Adipocyte (in vitro differentiated cells): Measurements from ENCODE around the gene FIGNL2.
A peak's percentile ranks its signal among the peaks of the same experiment; 100 is the strongest.
"Not testable (repeated sequence)": the region's sequence is repeated elsewhere in the genome, so short reads cannot be mapped to it uniquely, and the experiment has no call there.

Experiments
- DNase-seq: peaks from one replicate; pipeline ENCODE4 v3.0.0-alpha.2; 2015; ENCODE audit warnings: low read depth
- H3K27me3 ChIP-seq: replicated peaks from 2 replicates; pipeline ENCODE4 v1.7.0; 2013; ENCODE audit warnings: mild to moderate bottlenecking, low read length, moderate library complexity; ENCODE audit not compliant: control insufficient read depth, insufficient read depth
- H3K36me3 ChIP-seq: 2 replicates; pipeline ENCODE4 v1.7.0; 2013; ENCODE audit warnings: low read length, mild to moderate bottlenecking, moderate library complexity; ENCODE audit not compliant: control insufficient read depth, insufficient read depth, severe bottlenecking
- H3K4me1 ChIP-seq: 2 replicates; pipeline ENCODE4 v1.7.0; 2013; ENCODE audit warnings: mild to moderate bottlenecking, low read length, moderate library complexity; ENCODE audit not compliant: control insufficient read depth, insufficient read depth
- H3K4me3 ChIP-seq: 2 replicates; pipeline ENCODE4 v1.7.0; 2013; ENCODE audit warnings: mild to moderate bottlenecking, low read length, moderate library complexity
- H3K9ac ChIP-seq: 2 replicates; pipeline ENCODE4 v1.7.0; 2013; ENCODE audit warnings: mild to moderate bottlenecking, low read length, moderate library complexity
- H3K9me3 ChIP-seq: 2 replicates; pipeline ENCODE4 v1.7.0; 2013; ENCODE audit warnings: mild to moderate bottlenecking, low read length, moderate library complexity; ENCODE audit not compliant: control insufficient read depth

Gene FIGNL2

GRCh38 chr12:51887476-51888315 lies 39.2 kb upstream of the FIGNL2 start, which contains the start of gene ANKRD33:
TSS of gene ANKRD33 (plus strand) at chr12:51888103. CDS start at chr12:51888187, 84 bp downstream.
- peak within 1 kb of the TSS; percentile 17 for H3K9ac ChIP-seq
- no peaks in the 10 kb centered on the region for H3K9me3 ChIP-seq
- H3K4me1 ChIP-seq, result peaks cover 8% of the 10 kb centered on the region
- peak within 1 kb of the TSS; percentile 38 for H3K4me3 ChIP-seq
- no peaks in the 10 kb centered on the region for H3K36me3 ChIP-seq
- DNase-seq, result no peak
- no peaks in the 10 kb centered on the region for H3K27me3 ChIP-seq

DNA sequence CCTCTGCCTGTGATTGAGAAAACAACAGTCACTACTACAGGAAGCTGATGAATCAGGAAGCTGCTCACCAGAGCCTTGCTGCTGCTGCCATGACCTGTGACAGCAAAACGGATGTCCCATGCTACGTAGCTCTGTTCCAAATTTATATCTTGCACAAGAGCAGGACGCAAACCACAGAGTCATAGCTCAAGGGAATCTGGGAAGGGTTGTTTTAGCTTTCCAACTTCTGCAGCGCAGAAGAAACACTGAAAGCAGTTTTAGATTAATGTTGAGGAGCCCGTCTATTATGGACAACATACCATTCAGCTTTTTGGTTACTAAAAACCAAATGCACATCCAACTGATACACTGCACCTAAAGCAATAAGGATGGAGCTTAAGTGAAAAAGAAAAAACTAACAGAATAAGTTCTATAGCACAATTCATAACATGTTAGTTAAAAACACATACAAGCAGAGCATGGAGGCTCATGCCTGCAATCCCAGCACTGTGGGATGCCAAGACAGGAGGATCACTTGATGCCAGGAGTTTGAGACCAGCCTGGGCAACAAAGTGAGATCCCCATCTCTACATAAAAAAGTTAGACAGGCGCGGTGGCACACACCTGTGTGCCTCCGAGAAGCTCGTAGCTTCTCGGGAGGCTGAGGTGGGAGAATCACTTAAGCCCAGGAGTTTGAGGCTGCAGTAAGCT lies 37.6 kb upstream of the FIGNL2 start:
- Histone ChIP-seq H3K9ac (peak overlapping the region; percentile 71), H3K27me3 (no peaks in the 10 kb centered on the region), H3K36me3 (no peaks in the 10 kb centered on the region), H3K4me1 (peaks cover 8% of the 10 kb centered on the region), H3K4me3 (peak overlapping the region; percentile 68), H3K9me3 (no peaks in the 10 kb centered on the region)
- peak; percentile 93 for DNase-seq

DNA sequence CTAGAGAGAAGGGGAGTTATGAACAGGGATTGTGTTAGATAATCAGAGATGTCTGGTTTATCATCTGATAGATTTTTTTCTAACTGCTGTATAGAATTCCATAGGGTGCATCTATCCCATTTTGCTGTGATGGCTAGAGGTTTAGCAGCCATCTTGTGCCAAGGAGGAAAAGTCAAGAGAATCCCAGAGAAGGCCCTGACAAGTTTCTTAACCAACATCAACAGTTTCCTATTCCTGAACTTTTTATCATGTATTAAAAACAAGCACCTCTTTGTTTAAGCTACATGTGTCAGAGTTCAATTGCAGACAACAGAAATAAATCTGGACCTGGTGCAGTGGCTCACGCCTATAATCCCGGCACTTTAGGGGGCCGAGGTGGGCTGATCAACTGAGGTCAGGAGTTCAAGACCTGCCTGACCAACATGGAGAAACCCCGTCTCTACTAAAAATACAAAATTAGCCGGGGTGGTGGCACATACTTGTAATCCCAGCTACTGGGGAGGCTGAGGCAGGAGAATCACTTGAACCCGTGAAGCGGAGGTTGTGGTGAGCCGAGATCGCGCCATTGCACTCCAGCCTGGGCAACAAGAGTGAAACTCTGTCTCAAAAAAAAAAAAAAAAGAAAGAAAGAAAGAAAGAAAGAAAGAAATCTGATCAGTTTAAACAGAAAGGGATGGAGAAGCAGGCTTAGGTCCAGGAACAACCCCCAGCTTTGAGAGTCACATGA lies 36.9 kb upstream of the FIGNL2 start:
- H3K27me3 ChIP-seq, H3K36me3 ChIP-seq, DNase-seq, H3K9me3 ChIP-seq, H3K4me1 ChIP-seq: not testable (repeated sequence)
- peak overlapping the region; percentile 68 for H3K4me3 ChIP-seq
- H3K9ac ChIP-seq, result peak overlapping the region; percentile 56

DNA sequence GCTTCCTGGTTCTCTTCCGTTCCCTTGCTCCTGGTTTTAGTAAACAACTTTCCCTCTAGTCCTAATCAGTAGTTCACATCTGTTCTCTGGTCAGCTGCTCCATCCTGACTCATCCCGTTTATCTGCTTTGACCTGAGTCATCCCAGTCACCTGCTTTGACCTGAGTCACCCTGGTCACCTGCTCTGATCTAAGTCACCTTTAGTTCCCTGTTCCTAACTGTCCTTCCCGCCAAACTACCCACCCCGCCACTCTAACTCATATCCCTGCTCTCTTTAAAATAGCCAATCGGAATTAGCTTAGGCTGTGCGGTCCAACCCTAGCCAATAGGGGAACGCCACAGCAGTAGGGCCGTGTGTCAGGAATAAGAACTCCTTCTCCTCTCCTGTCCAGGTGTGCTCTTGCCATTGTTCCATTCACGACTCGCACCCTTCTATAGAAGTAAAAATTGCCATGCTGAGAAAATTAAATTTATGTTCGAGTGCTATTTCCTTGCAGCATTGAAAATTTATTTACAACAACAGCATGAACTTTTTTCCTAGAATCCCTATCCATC lies 36.2 kb upstream of the FIGNL2 start:
- H3K4me1 ChIP-seq, result peaks cover 8% of the 10 kb centered on the region
- no peaks in the 10 kb centered on the region for H3K27me3 ChIP-seq
- H3K4me3 ChIP-seq, result no peak overlapping the region
- no peaks in the 10 kb centered on the region for H3K9me3 ChIP-seq
- no peak for DNase-seq
- H3K9ac ChIP-seq, result peak overlapping the region; percentile 56
- H3K36me3 ChIP-seq, result no peaks in the 10 kb centered on the region

GRCh38 chr12:51883998-51884675 lies 35.6 kb upstream of the FIGNL2 start:
- DNase-seq, result no peak
- Histone ChIP-seq H3K27me3 (no peaks in the 10 kb centered on the region), H3K9me3 (no peaks in the 10 kb centered on the region), H3K4me1 (peaks cover 8% of the 10 kb centered on the region), H3K4me3 (no peak overlapping the region), H3K36me3 (no peaks in the 10 kb centered on the region), H3K9ac (no peak overlapping the region)

DNA sequence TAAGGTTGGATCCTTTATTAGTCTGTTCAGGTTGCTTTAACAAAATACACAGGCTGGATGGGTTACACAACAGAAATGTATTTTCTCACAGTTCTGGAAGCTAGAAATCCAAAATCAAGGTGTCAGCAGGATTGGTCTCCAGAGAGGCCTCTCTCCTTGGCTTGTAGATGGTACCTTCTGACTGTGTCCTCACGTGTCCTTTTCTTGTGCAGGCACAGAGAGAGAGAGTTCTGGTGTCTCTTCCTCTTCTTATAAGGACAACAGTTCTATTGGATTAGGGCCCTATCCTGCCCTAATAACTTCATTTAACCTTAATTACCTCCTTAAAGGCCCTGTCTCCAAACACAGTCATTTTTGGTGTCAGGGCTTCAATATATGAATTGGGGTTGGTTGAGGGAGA lies 34.8 kb upstream of the FIGNL2 start:
- DNase-seq, result no peak
- Histone ChIP-seq H3K27me3 (no peaks in the 10 kb centered on the region), H3K4me3 (no peak overlapping the region), H3K36me3 (no peaks in the 10 kb centered on the region), H3K4me1 (peaks cover 8% of the 10 kb centered on the region), H3K9ac (no peak overlapping the region), H3K9me3 (no peaks in the 10 kb centered on the region)

DNA sequence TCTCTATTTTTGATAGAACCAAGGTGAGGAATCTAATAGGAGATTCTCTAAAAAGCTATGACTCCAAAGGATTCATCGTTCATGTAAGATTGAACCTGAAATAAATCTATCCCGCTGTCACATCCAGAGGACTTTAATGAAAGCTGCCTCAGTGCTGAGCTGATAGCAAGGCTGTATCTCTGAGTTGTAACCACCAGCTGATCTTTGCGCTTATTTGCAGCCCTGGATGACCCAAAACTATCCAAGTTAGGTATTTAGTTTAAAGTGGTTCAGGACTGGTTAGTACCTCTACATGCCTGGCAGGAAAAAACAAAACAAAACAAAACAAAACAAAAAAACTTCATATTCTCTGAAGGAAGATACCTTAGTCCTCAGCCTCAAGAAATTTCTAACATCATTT lies 30.6 kb upstream of the FIGNL2 start:
- Histone ChIP-seq H3K27me3 (no peaks in the 10 kb centered on the region), H3K36me3 (no peaks in the 10 kb centered on the region), H3K4me3 (no peak overlapping the region), H3K9me3 (no peaks in the 10 kb centered on the region), H3K9ac (no peak overlapping the region), H3K4me1 (no peaks in the 10 kb centered on the region)
- DNase-seq, result no peak

GRCh38 chr12:51874486-51874885 lies 26.0 kb upstream of the FIGNL2 start:
- no peaks in the 10 kb centered on the region for H3K36me3 ChIP-seq
- H3K9ac ChIP-seq, result no peak overlapping the region
- H3K9me3 ChIP-seq, result no peaks in the 10 kb centered on the region
- DNase-seq, result no peak
- no peaks in the 10 kb centered on the region for H3K4me1 ChIP-seq
- H3K4me3 ChIP-seq, result no peak overlapping the region
- H3K27me3 ChIP-seq, result peaks cover 6% of the 10 kb centered on the region

- DNase-seq, result no peak
- no peaks in the 10 kb centered on the region for H3K9me3 ChIP-seq
- peaks cover 2% of the 10 kb centered on the region for H3K4me1 ChIP-seq
- H3K36me3 ChIP-seq, result no peaks in the 10 kb centered on the region
- peaks cover 7% of the 10 kb centered on the region for H3K27me3 ChIP-seq
- H3K9ac ChIP-seq, result no peak overlapping the region
- no peak overlapping the region for H3K4me3 ChIP-seq
These were observed 25.5 kb upstream of the FIGNL2 start for GRCh38 chr12:51874000-51874399.

DNA sequence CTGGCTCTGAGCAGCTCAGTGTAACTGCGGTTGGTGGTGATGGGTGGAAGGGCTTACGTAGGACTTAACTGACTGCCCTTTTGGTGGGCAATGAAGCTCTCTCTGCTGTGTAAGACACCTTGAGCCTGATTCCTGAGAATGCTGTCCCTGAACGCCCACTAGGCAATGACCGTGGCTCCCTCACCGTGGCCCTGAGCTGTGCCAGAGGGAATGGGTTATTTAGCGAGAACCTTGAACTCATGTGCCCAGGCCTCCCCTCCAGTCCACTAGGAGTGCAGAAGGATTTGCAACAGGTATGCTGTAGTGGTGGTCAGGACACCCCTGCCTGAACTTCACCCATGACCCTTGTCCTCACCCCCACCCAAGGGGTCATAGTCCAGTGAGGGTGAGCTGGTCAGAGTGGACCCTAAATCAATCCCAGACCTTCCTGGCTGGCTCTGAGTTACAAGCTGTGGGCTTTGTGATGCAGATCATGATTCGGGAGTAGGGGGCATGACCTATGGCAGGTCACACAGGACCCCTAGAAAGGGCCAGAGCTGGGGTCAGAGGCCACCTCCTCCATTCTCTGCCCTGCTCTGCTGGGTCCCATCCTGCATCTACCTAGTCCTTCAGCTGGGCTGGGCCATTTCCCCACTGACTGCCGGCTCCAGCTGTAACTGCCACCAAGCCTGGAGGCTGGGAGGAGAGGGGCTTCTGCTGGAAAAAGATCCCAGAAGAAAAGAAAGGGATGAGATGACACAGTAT lies 24.9 kb upstream of the FIGNL2 start:
- H3K27me3 ChIP-seq, result peaks cover 13% of the 10 kb centered on the region
- no peaks in the 10 kb centered on the region for H3K36me3 ChIP-seq
- H3K4me3 ChIP-seq, result no peak overlapping the region
- H3K9ac ChIP-seq, result no peak overlapping the region
- H3K4me1 ChIP-seq, result peaks cover 6% of the 10 kb centered on the region
- no peak for DNase-seq
- H3K9me3 ChIP-seq, result no peaks in the 10 kb centered on the region
